ENCODE measurements around the gene ZEB2. TPM values are rescaled to one million over a fixed set of nuclear protein-coding genes. Genes with fewer than 3 reads are reported as not detected.

The ZEB2 gene
- total RNA-seq, 4 donors from 2014 or later: 19.8 to 69.6 (median 42.9) TPM

DNA sequence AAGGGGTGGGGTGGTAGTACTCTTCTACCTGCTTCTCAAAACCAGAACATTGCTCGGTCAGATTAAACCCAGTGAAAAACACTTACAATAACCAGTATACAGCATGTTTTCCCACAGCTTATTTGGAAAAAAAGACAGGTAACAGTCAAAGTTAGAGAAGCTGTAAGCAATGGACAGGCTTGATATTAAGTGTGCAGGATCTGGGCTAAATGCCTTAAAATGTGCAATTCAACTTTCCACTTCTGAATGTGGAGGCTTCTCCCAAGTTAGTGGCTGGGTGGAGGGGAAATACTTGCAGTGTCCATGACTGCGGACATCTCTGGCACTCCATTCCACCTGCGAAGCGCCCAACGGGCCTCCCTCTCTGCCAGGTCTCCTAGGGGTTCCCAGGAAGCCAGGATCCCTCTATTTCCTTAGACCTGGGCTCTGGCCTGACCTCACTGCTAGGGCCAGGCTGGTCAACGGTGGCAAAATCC lies 5.3 kb downstream of the ZEB2 start:
- intact Hi-C loops (cut with DNase I; ENCODE audit: low total_unique reads): loop anchor here (10.0 kb wide), 1 partner anchor 180 kb away; a partner anchor contains a TSS
- H3K27me3 ChIP-seq: peaks cover 96% of the 10 kb centered on the region
- in situ Hi-C loops (cut with MboI; ENCODE audit: low pct_ligation_motif_present in 1 of 4, low pct_unique_long_range_greater_than_20kb in 1 of 4, low sequenced_read_pairs in 3 of 4): loop anchor here in 2 of 4 donors (25.0 kb wide), 2 partner anchors 577 to 1248 kb away; no protein-coding TSS in a partner anchor
- no peak for DNase-seq
- H3K4me3 ChIP-seq: peak overlapping the region in 3 of 4 donors; percentile 55 to 77 (median 61)
- no peaks in the 10 kb centered on the region for H3K9me3 ChIP-seq
- 37 to 40% methylated on average over 2 to 6 of the region's 6 CpGs for WGBS, 2 donors (ENCODE audit: low coverage in 1 of 2)
- peak overlapping the region; percentile 87 to 91 (median 88) for H3K27ac ChIP-seq
- H3K36me3 ChIP-seq: no peaks in the 10 kb centered on the region
- TF ChIP-seq, protein P1, sequence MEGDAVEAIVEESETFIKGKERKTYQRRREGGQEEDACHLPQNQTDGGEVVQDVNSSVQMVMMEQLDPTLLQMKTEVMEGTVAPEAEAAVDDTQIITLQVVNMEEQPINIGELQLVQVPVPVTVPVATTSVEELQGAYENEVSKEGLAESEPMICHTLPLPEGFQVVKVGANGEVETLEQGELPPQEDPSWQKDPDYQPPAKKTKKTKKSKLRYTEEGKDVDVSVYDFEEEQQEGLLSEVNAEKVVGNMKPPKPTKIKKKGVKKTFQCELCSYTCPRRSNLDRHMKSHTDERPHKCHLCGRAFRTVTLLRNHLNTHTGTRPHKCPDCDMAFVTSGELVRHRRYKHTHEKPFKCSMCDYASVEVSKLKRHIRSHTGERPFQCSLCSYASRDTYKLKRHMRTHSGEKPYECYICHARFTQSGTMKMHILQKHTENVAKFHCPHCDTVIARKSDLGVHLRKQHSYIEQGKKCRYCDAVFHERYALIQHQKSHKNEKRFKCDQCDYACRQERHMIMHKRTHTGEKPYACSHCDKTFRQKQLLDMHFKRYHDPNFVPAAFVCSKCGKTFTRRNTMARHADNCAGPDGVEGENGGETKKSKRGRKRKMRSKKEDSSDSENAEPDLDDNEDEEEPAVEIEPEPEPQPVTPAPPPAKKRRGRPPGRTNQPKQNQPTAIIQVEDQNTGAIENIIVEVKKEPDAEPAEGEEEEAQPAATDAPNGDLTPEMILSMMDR (IDR thresholded peaks at IDR 0.05): no peak
- TF ChIP-seq POLR2A (IDR thresholded peaks at IDR 0.05): no peak
- peaks cover 0 to 6% (median 0%) of the 10 kb centered on the region in 4 donors for H3K4me1 ChIP-seq

DNA sequence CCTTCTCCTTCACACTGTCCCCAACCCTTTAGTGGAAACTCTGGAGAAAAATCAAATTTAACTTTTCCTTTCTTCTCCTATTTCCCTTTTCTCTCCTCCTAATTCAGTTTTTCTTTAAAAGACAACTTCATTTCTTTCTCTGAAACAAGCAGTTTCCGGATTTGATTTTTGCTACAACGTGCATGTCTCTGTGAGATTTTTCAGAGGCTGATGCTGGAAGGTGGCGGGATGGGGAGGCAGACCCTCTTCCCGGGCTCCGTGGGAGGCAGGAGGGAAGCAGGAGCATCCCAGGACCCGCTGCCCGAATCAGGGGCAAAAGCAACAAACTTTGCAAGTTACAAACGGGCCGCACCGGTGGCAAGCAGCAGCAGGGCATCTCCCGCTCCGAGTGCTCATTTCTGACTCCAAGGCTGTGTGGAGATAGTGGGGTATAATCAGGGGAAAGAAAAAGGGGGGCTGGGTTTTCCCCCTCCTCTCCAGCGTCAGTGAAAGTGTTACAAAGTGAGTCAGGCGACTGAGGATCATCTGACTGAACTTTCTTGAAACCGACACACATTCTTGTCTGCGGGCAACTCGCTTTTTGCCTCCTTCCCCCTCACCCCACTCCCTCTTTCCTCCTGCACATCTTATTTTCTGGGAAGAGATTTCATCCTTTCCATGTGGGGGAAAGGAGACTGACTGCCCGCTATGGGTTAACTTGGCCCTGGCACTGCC lies 6.4 kb downstream of the ZEB2 start:
- 27 to 46% methylated on average over 14 to 18 of the region's 18 CpGs for WGBS, 2 donors (ENCODE audit: low coverage in 1 of 2)
- no peaks in the 10 kb centered on the region for H3K9me3 ChIP-seq
- DNase-seq: no peak
- peak overlapping the region in 3 of 4 donors; percentile 55 to 77 (median 61) for H3K4me3 ChIP-seq
- in situ Hi-C loops (cut with MboI; ENCODE audit: low pct_ligation_motif_present in 1 of 4, low pct_unique_long_range_greater_than_20kb in 1 of 4, low sequenced_read_pairs in 3 of 4) (loop anchor here in 2 of 4 donors (25.0 kb wide), 2 partner anchors 576 to 1249 kb away; no protein-coding TSS in a partner anchor), intact Hi-C loops (cut with DNase I; ENCODE audit: low total_unique reads) (loop anchor here (10.0 kb wide), 1 partner anchor 179 kb away; a partner anchor contains a TSS)
- TF ChIP-seq EP300 (IDR thresholded peaks at IDR 0.05; ENCODE audit: low read depth): no peak
- TF ChIP-seq POLR2AphosphoS5 (IDR thresholded peaks at IDR 0.05): peak; percentile 5 to 38 (median 17)
- TF ChIP-seq POLR2A (IDR thresholded peaks at IDR 0.05): peak; percentile 35
- H3K36me3 ChIP-seq: no peaks in the 10 kb centered on the region
- peaks cover 93% of the 10 kb centered on the region for H3K27me3 ChIP-seq
- peaks cover 0 to 12% (median 0%) of the 10 kb centered on the region in 4 donors for H3K4me1 ChIP-seq
- H3K27ac ChIP-seq: peak overlapping the region; percentile 87 to 91 (median 88)

DNA sequence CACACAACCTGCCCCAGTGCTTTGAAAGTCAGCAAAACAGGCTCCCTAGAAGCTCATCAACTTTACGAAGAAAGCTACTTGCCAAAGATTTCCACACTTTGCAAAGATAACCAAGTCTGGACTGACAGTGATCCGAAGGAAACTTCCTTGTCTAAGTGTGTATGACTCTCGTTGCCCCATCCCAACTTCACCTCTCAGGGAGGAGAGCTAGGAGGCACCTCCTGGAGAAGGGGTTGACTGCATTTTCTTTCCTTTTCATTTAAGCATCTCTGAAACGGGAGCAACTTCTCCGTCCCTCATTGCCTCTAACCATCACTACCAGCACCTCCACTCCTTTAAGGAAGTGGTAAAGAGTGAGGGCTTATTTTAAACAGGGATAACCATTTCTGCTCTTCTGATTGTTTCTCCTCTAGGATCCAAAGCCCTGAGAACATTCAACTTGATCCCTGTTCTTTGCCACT lies 7.0 kb downstream of the ZEB2 start:
- 21 to 30% methylated on average over 4 to 5 of the region's 5 CpGs for WGBS, 2 donors (ENCODE audit: low coverage in 1 of 2)
- in situ Hi-C loops (cut with MboI; ENCODE audit: low pct_ligation_motif_present in 1 of 4, low pct_unique_long_range_greater_than_20kb in 1 of 4, low sequenced_read_pairs in 3 of 4) (loop anchor here in 2 of 4 donors (25.0 kb wide), 2 partner anchors 576 to 1249 kb away; no protein-coding TSS in a partner anchor), intact Hi-C loops (cut with DNase I; ENCODE audit: low total_unique reads) (loop anchor here (10.0 kb wide), 1 partner anchor 178 kb away; a partner anchor contains a TSS)
- DNase-seq: no peak
- Histone ChIP-seq H3K4me1 (peaks cover 0 to 9% (median 0%) of the 10 kb centered on the region in 4 donors), H3K9me3 (no peaks in the 10 kb centered on the region), H3K4me3 (peak overlapping the region in 2 of 4 donors; percentile 55 to 77), H3K27me3 (peaks cover 87% of the 10 kb centered on the region), H3K27ac (peak overlapping the region; percentile 87 to 91 (median 88)), H3K36me3 (no peaks in the 10 kb centered on the region)
- no peak for TF ChIP-seq POLR2A (IDR thresholded peaks at IDR 0.05)

DNA sequence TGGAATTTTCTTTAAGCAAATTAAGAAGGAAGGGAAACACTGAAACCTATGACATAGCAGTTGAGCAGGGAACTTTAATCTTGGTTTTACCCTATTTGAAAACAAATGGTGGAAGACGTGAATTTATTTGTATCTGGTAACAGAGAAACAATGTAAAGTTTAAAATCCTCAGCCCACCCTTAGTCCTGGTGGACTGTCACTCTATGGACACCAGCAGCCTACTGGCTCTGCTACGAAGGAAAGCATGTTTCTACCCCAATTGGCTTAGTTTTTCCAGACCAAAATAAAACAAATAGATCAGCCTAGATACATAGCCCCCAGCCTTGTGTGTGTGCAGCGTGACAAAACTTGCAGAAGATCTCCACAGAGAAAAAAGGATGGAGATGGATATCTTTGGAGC lies 7.4 kb downstream of the ZEB2 start:
- Histone ChIP-seq H3K36me3 (no peaks in the 10 kb centered on the region), H3K4me1 (peaks cover 0 to 7% (median 0%) of the 10 kb centered on the region in 4 donors), H3K27me3 (peaks cover 82% of the 10 kb centered on the region), H3K4me3 (peak overlapping the region in 1 of 4 donors; percentile 77), H3K9me3 (no peaks in the 10 kb centered on the region), H3K27ac (peak overlapping the region; percentile 87 to 91 (median 88))
- 33 to 61% methylated on average over 2 to 3 of the region's 3 CpGs for WGBS, 2 donors (ENCODE audit: low coverage in 1 of 2)
- TF ChIP-seq EP300 (IDR thresholded peaks at IDR 0.05; ENCODE audit: low read depth): no peak
- TF ChIP-seq, protein P1 (IDR thresholded peaks at IDR 0.05): no peak
- TF ChIP-seq POLR2A (IDR thresholded peaks at IDR 0.05): no peak
- no peak for TF ChIP-seq POLR2AphosphoS5 (IDR thresholded peaks at IDR 0.05)
- DNase-seq: no peak
- intact Hi-C loops (cut with DNase I; ENCODE audit: low total_unique reads) (loop anchor here (10.0 kb wide), 1 partner anchor 178 kb away; a partner anchor contains a TSS), in situ Hi-C loops (cut with MboI; ENCODE audit: low pct_ligation_motif_present in 1 of 4, low pct_unique_long_range_greater_than_20kb in 1 of 4, low sequenced_read_pairs in 3 of 4) (loop anchor here in 2 of 4 donors (25.0 kb wide), 2 partner anchors 575 to 1250 kb away; no protein-coding TSS in a partner anchor)

DNA sequence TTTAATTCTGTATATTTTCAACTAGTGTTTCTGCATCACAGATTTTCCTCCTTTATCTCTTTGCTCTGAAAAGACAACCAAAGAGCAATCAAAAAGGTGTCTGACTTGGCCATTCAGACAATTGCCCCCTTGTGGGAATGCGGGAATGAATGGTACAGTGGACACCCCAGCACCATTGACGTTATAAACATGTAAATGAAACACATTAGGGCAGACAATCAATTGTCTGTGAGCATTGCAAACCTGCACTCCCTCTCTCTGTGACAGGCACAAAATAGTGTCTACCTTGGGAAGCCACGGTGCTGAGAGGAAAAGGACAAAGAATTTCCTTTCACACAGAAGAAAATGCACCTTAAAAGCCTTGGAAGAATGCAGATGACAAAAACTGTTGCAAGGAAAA lies 8.0 kb downstream of the ZEB2 start:
- peaks cover 0 to 7% (median 0%) of the 10 kb centered on the region in 4 donors for H3K4me1 ChIP-seq
- H3K27me3 ChIP-seq: peaks cover 77% of the 10 kb centered on the region
- in situ Hi-C loops (cut with MboI; ENCODE audit: low pct_ligation_motif_present in 1 of 4, low pct_unique_long_range_greater_than_20kb in 1 of 4, low sequenced_read_pairs in 3 of 4): loop anchor here in 2 of 4 donors (25.0 kb wide), 2 partner anchors 575 to 1250 kb away; no protein-coding TSS in a partner anchor

More for the DNA sequence above, 8.0 kb downstream of the ZEB2 start:
- peak overlapping the region; percentile 87 to 91 (median 88) for H3K27ac ChIP-seq
- intact Hi-C loops (cut with DNase I; ENCODE audit: low total_unique reads): loop anchor here (10.0 kb wide), 1 partner anchor 177 kb away; a partner anchor contains a TSS
- WGBS, 2 donors (ENCODE audit: low coverage in 1 of 2): 26 to 56% methylated on average over 2 to 3 of the region's 3 CpGs
- H3K4me3 ChIP-seq: peak overlapping the region in 1 of 4 donors; percentile 77
- DNase-seq: no peak
- H3K9me3 ChIP-seq: no peaks in the 10 kb centered on the region
- TF ChIP-seq, protein P1 (IDR thresholded peaks at IDR 0.05): no peak
- TF ChIP-seq POLR2A (IDR thresholded peaks at IDR 0.05) (no peak), POLR2AphosphoS5 (IDR thresholded peaks at IDR 0.05) (no peak), EP300 (IDR thresholded peaks at IDR 0.05; ENCODE audit: low read depth) (no peak)
- H3K36me3 ChIP-seq: no peaks in the 10 kb centered on the region

Data from transverse colon (tissue), 4 donors.